ENCODE results near the gene TENM4. TPM values are rescaled to one million over a fixed set of nuclear protein-coding genes. Genes with fewer than 3 reads are reported as not detected.

Gene TENM4
- total RNA-seq, 4 donors from 2014 or later: 16.8 to 158 (median 120) TPM

DNA sequence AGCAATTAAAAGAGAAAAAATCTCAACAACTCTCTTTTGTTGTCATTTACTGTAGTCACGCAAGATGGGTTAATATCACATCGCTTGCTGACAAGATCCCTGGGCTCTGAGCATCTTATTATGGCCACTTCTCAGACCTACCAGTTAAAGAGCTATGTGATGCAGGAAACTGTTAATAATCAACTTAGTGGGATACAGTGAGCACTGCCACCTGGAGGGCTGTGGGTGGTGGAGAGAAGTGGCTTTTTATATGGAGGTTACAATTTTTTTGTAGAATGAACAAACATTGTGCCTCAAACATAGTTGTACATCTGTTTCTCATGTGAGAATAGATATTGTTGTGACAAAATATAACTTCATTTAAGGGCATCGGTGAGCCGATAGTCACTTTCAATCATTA is 181.0 kb downstream of the TENM4 start:
- H3K9me3 ChIP-seq: no peaks in the 10 kb centered on the region
- WGBS, 2 donors: 96 to 97% methylated on average over 4 of the region's 4 CpGs
- TF ChIP-seq POLR2A (IDR thresholded peaks at IDR 0.05) (no peak), CTCF (IDR thresholded peaks at IDR 0.05) (no peak)
- no peak overlapping the region for H3K4me3 ChIP-seq (replicated peaks in 1 of 3)
- intact Hi-C loops (cut with DNase I): no loop called here
- H3K4me1 ChIP-seq: no peaks in the 10 kb centered on the region
- H3K36me3 ChIP-seq: no peaks in the 10 kb centered on the region
- DNase-seq: no peak
- H3K27me3 ChIP-seq: no peaks in the 10 kb centered on the region
- H3K27ac ChIP-seq: no peak overlapping the region

- TF ChIP-seq CTCF (IDR thresholded peaks at IDR 0.05): no peak
- TF ChIP-seq POLR2A (IDR thresholded peaks at IDR 0.05): no peak
- Histone ChIP-seq H3K27me3 (no peaks in the 10 kb centered on the region), H3K4me3 (replicated peaks in 1 of 3) (no peak overlapping the region), H3K9me3 (no peaks in the 10 kb centered on the region), H3K4me1 (no peaks in the 10 kb centered on the region), H3K36me3 (no peaks in the 10 kb centered on the region), H3K27ac (no peak overlapping the region)
- intact Hi-C loops (cut with DNase I): no loop called here
- DNase-seq: no peak
- 82 to 95% methylated on average over 4 of the region's 4 CpGs for WGBS, 2 donors
Observed at GRCh38 chr11:79258576-79258975, 182.3 kb downstream of the TENM4 start.

DNA sequence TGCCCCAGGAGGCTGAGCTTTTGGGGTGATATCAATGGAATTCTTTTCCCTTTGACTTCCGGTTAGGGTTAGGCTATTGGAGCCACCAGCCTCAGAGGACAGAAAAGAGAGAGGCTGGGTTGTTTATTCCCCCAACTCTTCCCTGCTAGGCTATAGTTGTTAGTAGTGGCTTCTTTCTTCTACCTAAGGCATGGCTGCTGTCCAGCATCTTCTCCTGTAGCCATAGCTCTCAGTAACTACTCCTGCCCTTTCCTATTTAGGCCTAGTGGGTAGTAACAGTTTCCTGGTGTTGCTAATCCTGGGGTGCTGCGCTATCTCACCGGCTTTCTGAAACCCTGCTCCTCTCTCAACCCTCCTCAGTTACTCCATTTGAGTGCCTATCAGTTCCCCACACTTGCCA is 184.9 kb downstream of the TENM4 start:
- no peaks in the 10 kb centered on the region for H3K4me1 ChIP-seq
- H3K36me3 ChIP-seq: no peaks in the 10 kb centered on the region
- DNase-seq: no peak
- TF ChIP-seq POLR2A (IDR thresholded peaks at IDR 0.05) (no peak), CTCF (IDR thresholded peaks at IDR 0.05) (no peak)
- WGBS, 2 donors: 94% methylated on average over 3 of the region's 3 CpGs
- H3K27me3 ChIP-seq: no peaks in the 10 kb centered on the region
- intact Hi-C loops (cut with DNase I): no loop called here
- H3K9me3 ChIP-seq: no peaks in the 10 kb centered on the region
- H3K4me3 ChIP-seq (replicated peaks in 1 of 3): no peak overlapping the region
- H3K27ac ChIP-seq: no peak overlapping the region

- no peak overlapping the region for H3K27ac ChIP-seq
- H3K36me3 ChIP-seq: no peaks in the 10 kb centered on the region
- DNase-seq: no peak
- no peaks in the 10 kb centered on the region for H3K9me3 ChIP-seq
- no peaks in the 10 kb centered on the region for H3K27me3 ChIP-seq
- H3K4me1 ChIP-seq: no peaks in the 10 kb centered on the region
- WGBS, 2 donors: 79 to 82% methylated on average over 8 of the region's 8 CpGs
- H3K4me3 ChIP-seq (replicated peaks in 1 of 3): no peak overlapping the region
- TF ChIP-seq CTCF (IDR thresholded peaks at IDR 0.05) (no peak), POLR2A (IDR thresholded peaks at IDR 0.05) (no peak)
- intact Hi-C loops (cut with DNase I): no loop called here
Observed at GRCh38 chr11:79253280-79253679, 187.6 kb downstream of the TENM4 start.

GRCh38 chr11:79249295-79249993 is 191.4 kb downstream of the TENM4 start:
- TF ChIP-seq CTCF (IDR thresholded peaks at IDR 0.05) (no peak), POLR2A (IDR thresholded peaks at IDR 0.05) (no peak)
- Histone ChIP-seq H3K4me1 (peaks cover 0 to 6% of the 10 kb centered on the region in 2 donors), H3K9me3 (no peaks in the 10 kb centered on the region), H3K36me3 (no peaks in the 10 kb centered on the region), H3K4me3 (replicated peaks in 1 of 3) (no peak overlapping the region), H3K27me3 (no peaks in the 10 kb centered on the region), H3K27ac (no peak overlapping the region)
- intact Hi-C loops (cut with DNase I): loop anchor here (10.0 kb wide), 1 partner anchor 245 kb away; no protein-coding TSS in a partner anchor
- 83 to 84% methylated on average over 5 of the region's 5 CpGs for WGBS, 2 donors
- no peak for DNase-seq
